Effector memory CD4-positive, alpha-beta T cell (primary cell): ENCODE data around the gene MED15.
"Not testable (repeated sequence)": the region's sequence is repeated elsewhere in the genome, so short reads cannot be mapped to it uniquely, and the experiment has no call there.

ENCODE experiments used
- DNase-seq, 3 donors: peaks; one replicate each; pipeline ENCODE4 v3.0.0-alpha.2; 2020
- H3K27ac ChIP-seq: 2 replicates; pipeline ENCODE4 v1.7.0; 2013; ENCODE audit warnings: mild to moderate bottlenecking, low read length, moderate library complexity; ENCODE audit not compliant: insufficient read depth, poor library complexity, severe bottlenecking
- H3K27me3 ChIP-seq: replicated peaks from 2 replicates; pipeline ENCODE4 v1.7.0; 2013; ENCODE audit warnings: mild to moderate bottlenecking, low read length; ENCODE audit not compliant: insufficient read depth, control insufficient read depth, poor library complexity, severe bottlenecking
- H3K36me3 ChIP-seq: 2 replicates; pipeline ENCODE4 v1.7.0; 2013; ENCODE audit warnings: mild to moderate bottlenecking, low read length, moderate library complexity; ENCODE audit not compliant: control insufficient read depth, insufficient read depth
- H3K4me1 ChIP-seq: 2 replicates; pipeline ENCODE4 v1.7.0; 2013; ENCODE audit warnings: low read length, mild to moderate bottlenecking; ENCODE audit not compliant: control insufficient read depth, insufficient read depth, poor library complexity, severe bottlenecking
- H3K4me3 ChIP-seq: 2 replicates; pipeline ENCODE4 v1.7.0; 2013; ENCODE audit warnings: low read length, low read depth, mild to moderate bottlenecking; ENCODE audit not compliant: insufficient read depth, poor library complexity, severe bottlenecking
- H3K9me3 ChIP-seq: 2 replicates; pipeline ENCODE4 v1.7.0; 2013; ENCODE audit warnings: mild to moderate bottlenecking, low read length, moderate library complexity; ENCODE audit not compliant: control insufficient read depth

Gene MED15

GRCh38 chr22:20483143-20483506 lies 24.3 kb upstream of the MED15 start:
- DNase-seq, H3K27me3 ChIP-seq, H3K36me3 ChIP-seq, H3K4me1 ChIP-seq, H3K27ac ChIP-seq, H3K9me3 ChIP-seq, H3K4me3 ChIP-seq: not testable (repeated sequence)

- Histone ChIP-seq H3K4me1 (no peaks in the 10 kb centered on the region), H3K27me3 (no peaks in the 10 kb centered on the region), H3K27ac (no peak overlapping the region), H3K9me3 (no peaks in the 10 kb centered on the region), H3K36me3 (peaks cover 9% of the 10 kb centered on the region), H3K4me3 (no peak overlapping the region)
- no peak for DNase-seq
Measured at GRCh38 chr22:20483771-20484170, 23.6 kb upstream of the MED15 start.

- Histone ChIP-seq H3K4me3 (no peak overlapping the region), H3K9me3 (no peaks in the 10 kb centered on the region), H3K27me3 (no peaks in the 10 kb centered on the region), H3K4me1 (peaks cover 3% of the 10 kb centered on the region), H3K36me3 (peaks cover 12% of the 10 kb centered on the region), H3K27ac (no peak overlapping the region)
- DNase-seq, result no peak
Measured at GRCh38 chr22:20484948-20485683, 22.3 kb upstream of the MED15 start.

GRCh38 chr22:20486229-20486628 lies 21.2 kb upstream of the MED15 start:
- no peaks in the 10 kb centered on the region for H3K27me3 ChIP-seq
- DNase-seq, result no peak
- no peaks in the 10 kb centered on the region for H3K9me3 ChIP-seq
- H3K36me3 ChIP-seq, result peaks cover 12% of the 10 kb centered on the region
- peaks cover 5% of the 10 kb centered on the region for H3K4me1 ChIP-seq
- no peak overlapping the region for H3K27ac ChIP-seq
- H3K4me3 ChIP-seq, result no peak overlapping the region

- Histone ChIP-seq H3K27ac (no peak overlapping the region), H3K4me3 (no peak overlapping the region), H3K36me3 (peaks cover 12% of the 10 kb centered on the region), H3K27me3 (no peaks in the 10 kb centered on the region), H3K9me3 (no peaks in the 10 kb centered on the region), H3K4me1 (peaks cover 9% of the 10 kb centered on the region)
- no peak for DNase-seq
Measured at GRCh38 chr22:20487715-20488114, 19.7 kb upstream of the MED15 start.

GRCh38 chr22:20488946-20489345 lies 18.5 kb upstream of the MED15 start:
- Histone ChIP-seq H3K4me3 (no peak overlapping the region), H3K27ac (no peak overlapping the region), H3K4me1 (peaks cover 9% of the 10 kb centered on the region), H3K27me3 (no peaks in the 10 kb centered on the region), H3K36me3 (peaks cover 4% of the 10 kb centered on the region), H3K9me3 (no peaks in the 10 kb centered on the region)
- DNase-seq, result no peak

- no peak for DNase-seq
- Histone ChIP-seq H3K27me3 (no peaks in the 10 kb centered on the region), H3K27ac (peak overlapping the region; percentile 22), H3K9me3 (no peaks in the 10 kb centered on the region), H3K4me1 (peaks cover 15% of the 10 kb centered on the region), H3K4me3 (no peak overlapping the region), H3K36me3 (peaks cover 3% of the 10 kb centered on the region)
Measured at GRCh38 chr22:20490183-20490940, 17.0 kb upstream of the MED15 start.

- no peak for DNase-seq
- Histone ChIP-seq H3K36me3 (peaks cover 3% of the 10 kb centered on the region), H3K9me3 (no peaks in the 10 kb centered on the region), H3K27me3 (no peaks in the 10 kb centered on the region), H3K27ac (peak overlapping the region; percentile 22), H3K4me1 (peaks cover 15% of the 10 kb centered on the region), H3K4me3 (no peak overlapping the region)
Measured at GRCh38 chr22:20490941-20491307, 16.5 kb upstream of the MED15 start.

- peaks cover 3% of the 10 kb centered on the region for H3K36me3 ChIP-seq
- H3K27me3 ChIP-seq, result no peaks in the 10 kb centered on the region
- no peak for DNase-seq
- H3K9me3 ChIP-seq, result no peaks in the 10 kb centered on the region
- H3K4me1 ChIP-seq, result peaks cover 19% of the 10 kb centered on the region
- H3K4me3 ChIP-seq, result no peak overlapping the region
- no peak overlapping the region for H3K27ac ChIP-seq
Measured at GRCh38 chr22:20491346-20491745, 16.1 kb upstream of the MED15 start.
